ENCODE results near the gene DOK6.
"Not testable (repeated sequence)": the region's sequence is repeated elsewhere in the genome, so short reads cannot be mapped to it uniquely, and the experiment has no call there.

DOK6 gene

DNA sequence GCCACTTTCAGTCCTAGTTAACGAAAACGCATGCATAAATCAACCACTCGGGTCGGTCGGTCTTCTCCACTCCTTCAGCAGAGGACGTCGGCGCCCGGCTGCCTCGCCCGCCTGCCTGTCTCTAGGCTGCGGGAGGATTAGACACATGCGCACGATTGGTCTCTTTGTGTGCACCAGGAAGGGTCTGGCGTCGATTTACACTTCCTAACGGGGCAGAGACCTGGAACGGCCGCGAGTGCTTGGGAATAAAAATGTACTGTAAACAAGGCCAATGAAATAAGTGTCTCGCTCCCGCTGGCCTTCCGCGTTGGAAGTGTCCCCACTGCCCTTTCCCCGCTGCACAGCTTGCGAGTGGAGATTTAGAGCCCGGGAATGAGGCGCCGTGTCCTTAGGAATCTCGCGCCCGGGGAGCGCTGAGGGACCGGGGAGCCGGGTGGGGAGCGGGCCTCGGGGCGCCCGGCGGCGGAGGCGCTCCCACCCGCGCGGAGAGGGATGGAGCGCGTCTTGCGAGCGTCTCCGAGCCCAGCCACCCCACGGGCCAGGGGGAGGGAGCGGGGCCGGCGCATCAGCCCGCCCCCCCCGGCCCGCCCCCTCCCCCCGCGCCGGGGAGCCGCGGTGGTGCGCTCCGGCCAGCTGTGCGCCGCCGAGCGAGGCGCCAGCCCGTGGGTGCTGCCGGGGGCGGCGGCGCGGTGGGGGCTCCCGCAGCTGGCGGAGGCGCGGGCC lies at the start of gene DOK6:
TSS of gene DOK6 (plus strand) at position 636 of the 723 bp plus-strand sequence.
- no peak for DNase-seq (ENCODE audit: low read depth)

DNA sequence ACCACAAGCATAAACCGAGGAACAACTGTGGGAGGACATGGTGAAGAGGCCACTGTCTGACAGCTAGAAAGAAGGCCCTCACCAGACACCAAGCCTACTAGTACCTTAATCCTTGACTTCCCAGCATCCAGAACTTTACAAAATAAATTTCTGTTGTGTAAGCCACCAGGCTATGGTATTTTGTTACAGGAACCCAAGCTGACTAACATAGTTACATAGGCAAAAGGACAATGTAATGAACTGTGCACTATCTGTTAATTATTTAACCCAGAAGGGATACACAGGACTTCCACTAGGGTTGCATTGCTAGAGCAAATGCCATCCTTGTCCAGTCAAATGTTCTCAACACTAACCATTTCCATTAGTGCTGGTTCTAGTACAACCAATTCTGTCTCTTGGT lies 47.7 kb upstream of the DOK6 start:
- no peak for DNase-seq (ENCODE audit: low read depth)

DNA sequence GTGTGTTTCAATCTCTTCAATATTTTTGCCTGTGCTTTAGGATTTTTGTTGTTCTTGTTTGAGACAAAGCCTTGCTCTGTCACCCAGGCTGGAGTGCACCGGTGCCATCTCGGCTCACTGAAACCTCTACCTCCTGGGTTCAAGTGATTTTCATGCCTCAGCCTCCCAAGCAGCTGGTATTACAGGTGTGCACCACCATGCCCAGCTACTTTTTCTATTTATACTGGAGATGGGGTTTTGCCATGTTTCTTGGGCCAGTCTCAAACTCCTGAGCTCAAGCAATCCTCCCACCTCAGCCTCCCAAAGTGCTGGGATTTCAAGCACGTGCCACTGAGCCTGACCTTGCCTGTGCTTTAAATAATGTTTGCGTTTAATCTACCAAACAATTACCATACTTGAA lies 43.1 kb upstream of the DOK6 start:
- DNase-seq (ENCODE audit: low read depth) = no peak

DNA sequence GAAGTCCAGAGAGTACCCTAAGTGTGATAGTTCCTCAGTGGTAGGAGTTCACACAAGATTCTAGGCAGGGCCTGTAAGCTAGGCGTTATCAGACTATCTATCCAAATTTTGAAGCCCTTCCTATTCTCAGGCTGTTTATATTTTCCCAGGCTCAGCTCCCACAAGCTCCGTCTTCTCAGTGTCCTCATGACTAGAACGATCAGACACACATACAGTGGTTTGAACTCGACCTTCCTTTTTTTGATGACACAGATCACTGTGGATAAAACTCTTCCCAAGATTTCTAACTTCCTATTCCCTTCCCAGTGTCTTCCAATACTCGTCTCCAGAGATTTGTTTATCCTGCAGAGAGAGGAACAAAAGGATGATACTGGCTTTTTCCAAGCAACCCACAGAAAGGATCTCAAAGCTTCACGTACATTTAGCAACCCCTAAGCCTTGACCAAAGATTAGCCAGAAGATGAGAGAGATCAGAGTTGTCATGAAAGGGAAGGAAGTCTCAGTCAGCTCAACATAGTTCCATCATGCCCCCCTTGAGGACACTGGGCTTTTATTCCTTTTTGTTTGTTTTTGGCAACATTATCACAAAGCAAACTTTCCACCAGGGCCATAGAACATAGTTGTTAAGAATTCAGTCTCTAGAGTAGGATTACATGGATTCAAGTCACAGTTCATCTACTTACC lies 42.3 kb upstream of the DOK6 start:
- DNase-seq (ENCODE audit: low read depth) = no peak

DNA sequence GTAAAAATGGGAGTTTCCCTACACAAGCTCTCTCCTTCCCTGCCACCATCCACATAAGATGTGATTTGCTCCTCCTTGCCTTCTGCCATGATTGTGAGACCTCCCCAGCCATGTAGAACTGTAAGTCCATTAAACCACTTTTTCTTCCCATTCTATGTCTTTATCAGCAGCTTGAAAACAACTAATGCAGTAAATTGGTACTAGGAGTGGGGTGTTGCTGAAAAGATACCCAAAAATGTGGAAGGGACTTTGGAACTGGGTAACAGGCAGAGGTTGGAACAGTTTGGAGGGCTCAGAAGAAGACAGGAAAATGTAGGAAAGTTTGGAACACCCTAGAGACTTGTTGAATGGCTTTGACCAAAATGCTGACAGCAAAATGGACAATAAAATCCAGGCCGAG lies 40.9 kb upstream of the DOK6 start:
- DNase-seq (ENCODE audit: low read depth) = not testable (repeated sequence)

DNA sequence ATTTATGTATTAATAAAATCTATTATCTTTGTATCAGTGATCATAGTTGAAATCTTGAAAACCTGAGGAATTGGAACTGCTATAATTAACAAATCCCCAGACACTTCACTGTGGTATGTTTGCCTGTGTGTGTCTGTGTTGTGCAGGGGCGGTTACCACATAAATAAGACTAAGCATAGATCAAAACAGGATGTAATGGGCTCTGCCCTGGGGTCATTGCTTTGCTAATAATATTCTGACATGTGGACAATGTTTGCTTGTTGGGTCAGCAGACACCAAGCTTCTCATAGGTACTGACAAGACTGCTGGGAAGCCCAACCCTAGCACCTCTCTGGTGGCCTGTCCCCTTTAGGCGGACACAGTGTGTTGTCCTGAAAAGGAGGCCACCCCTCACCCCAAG lies 35.8 kb upstream of the DOK6 start:
- no peak for DNase-seq (ENCODE audit: low read depth)

DNA sequence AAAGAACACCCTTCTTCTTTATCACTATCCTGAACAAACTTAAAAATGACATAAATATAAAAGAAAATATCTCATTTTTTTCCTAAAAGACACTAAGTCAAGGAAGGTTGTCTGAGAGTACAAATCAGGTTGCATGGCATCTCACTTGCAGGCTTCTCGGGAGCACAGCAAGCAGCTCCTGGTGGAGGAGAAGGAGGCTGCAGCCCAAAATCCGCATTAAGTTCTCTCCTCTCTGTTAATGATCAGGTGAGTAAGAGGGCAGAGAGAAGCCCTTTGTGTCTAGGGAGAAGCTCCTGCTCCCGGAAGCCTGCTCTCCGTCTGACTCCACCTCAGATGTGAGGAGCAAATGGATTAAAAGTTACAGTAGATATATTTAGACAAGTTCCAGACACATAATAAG lies 35.0 kb upstream of the DOK6 start:
- DNase-seq (ENCODE audit: low read depth) = no peak

DNA sequence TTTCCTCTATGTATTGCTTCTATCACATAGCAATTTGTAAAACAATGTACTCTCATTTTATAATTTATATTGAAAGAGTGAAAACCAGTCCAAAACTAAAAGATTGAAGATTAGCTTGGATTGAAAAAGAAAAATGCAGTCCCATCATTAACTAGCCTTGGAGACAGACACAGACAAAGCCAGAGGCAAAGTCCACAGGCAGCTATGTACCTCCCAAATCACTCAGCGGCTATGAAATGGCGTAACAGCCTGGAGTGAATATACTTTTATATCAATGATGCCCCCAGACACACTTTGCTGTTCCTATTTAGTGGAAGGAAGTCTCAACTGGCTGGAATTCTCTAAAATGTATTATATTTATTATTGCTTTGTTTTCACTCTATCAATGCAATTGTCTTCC lies 33.6 kb upstream of the DOK6 start:
- no peak for DNase-seq (ENCODE audit: low read depth)

DNA sequence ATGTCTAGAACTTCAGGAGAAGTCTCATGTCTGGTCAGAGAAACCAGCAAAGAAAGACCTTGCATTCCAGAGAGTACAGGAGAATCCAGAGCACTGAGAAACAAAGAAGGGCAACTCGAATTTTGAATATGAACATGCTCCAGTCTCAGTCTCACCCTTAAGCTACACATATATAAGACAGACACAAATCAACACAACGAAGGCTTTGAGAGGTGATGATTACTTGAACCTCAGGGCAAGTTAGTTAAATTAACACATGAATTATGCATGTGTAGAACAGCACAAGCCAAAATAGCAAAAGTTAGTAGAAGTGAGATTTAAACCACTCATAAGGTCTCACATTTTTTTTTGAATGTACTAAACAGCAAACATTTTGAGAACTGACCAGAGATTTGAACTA lies 29.0 kb upstream of the DOK6 start:
- no peak for DNase-seq (ENCODE audit: low read depth)

DNA sequence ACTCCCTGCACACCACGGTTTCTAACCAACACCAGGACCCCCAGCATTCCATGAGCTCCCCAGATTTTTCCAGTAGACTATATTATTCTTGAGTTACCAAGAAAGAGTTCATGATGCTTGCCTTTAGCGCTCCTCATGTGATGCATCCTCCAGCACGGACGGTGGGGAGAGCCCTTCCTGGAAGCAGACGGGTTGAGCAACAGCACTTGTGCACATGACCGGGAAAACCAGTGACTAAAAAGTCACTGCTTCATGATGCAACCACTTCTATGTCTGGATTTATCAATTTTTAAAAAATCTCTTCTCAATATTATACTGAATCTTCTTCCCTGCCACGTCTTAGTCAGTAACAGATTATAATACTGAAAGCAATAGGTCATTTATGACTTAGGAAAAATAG lies 20.4 kb upstream of the DOK6 start:
- DNase-seq (ENCODE audit: low read depth) = no peak

DNA sequence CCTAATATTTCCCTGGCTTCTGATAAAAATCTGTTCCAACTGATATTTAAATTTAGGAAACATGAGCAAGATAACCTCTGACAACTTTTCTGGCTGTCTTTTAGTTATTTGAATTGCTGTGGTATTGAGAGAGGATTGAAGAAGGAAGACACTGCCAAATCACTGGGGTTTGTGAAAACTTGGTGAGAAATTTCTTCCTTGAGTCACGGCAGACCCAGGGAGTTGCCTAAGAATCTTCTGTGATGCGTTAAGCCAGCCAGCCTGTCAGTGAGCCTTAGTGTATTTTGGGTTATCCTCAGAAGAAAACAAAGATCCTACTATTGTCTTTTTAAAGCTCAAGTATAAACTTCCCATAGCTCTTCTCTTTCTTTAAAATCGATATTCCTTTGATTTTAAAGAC lies 17.5 kb upstream of the DOK6 start:
- DNase-seq (ENCODE audit: low read depth) = no peak

DNA sequence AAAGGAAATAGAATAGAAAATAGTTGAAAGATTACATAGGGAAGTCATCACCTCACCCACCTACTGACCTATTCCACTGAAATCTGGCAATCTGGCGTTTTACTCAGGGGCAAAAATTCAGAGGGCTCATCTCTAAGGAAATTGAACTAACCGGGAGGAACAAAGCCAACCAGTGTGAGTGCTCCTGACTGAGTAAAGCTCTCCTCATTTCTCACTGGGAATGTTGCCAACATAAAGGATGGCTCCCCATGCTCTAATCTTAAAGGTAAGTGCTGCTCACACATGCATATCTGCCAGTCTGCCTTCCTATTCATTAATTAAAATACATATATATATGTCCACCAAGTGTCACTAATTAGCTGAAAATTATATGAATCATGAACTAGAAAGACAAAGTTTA lies 13.5 kb upstream of the DOK6 start:
- no peak for DNase-seq (ENCODE audit: low read depth)

DNA sequence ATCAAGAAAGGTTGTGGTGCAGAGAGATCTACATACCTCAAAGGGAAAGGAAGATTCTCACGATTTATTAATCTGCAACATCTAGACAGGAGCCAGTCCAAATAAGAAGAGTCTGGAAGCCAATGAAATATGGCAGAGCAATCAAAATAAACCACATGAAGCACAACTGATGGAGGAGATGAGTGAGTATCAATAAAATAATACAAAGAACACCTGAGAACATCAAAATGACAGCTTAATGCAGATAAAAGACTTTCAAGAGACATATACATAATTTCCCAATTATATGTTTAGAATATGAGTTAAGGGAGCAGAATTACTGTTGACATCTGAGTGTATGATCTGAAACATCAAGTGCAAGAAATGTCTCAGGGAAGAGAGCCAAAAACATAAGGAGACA lies 12.5 kb upstream of the DOK6 start:
- no peak for DNase-seq (ENCODE audit: low read depth)

DNA sequence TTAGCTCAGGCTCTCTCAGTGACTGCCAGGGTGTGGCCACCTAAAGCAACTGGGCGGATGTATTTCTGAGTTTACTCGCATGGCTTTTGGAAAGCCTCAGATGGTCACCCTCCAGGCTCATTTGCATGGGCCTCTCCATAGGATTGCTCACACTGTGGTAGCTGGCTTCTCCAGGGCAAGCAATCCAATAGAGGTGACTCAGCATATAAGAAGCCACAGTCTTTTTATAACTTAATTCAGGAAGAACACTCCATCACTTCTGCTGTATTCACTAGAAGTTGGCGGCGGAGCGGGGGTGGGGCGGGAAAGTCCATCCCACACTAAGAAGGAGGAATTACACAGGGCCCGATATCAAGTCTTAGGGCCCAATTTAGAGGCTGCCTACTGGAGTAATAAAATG lies 3.6 kb upstream of the DOK6 start:
- no peak for DNase-seq (ENCODE audit: low read depth)

DNA sequence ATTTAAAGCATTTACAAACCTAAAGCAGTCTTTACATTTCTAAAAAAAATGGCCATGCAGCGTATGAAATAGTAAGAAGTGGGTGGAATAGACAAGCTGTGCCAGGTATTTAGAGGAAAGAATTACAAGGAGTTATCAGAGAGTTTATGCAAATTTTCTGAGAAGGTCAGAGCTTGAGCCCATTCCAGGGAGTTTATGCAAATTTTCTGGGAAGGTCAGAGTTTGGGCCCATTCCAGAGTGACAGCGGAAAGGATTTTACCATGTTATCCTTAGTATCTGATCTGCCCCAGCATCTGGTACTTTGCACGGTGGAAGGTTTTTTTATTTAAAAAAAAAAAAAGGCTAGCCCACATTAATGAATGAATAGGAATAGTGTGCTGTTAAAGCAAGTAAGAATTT lies 1.4 kb upstream of the DOK6 start:
- no peak for DNase-seq (ENCODE audit: low read depth)

DNA sequence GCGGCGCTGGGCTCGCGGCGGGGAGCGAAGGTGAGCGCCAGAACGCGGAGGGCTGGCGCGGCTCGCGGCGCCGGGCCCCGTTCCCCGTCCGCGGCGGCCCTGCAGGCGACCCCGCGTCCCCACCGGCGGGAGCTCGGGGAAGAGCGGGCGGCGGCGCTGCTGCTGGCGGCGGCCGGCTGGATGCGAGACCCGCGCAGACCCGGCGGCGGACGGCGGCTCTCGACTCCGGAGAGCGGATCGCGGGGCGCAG lies 213 bp downstream of the DOK6 start:
- DNase-seq (ENCODE audit: low read depth) = no peak

DNA sequence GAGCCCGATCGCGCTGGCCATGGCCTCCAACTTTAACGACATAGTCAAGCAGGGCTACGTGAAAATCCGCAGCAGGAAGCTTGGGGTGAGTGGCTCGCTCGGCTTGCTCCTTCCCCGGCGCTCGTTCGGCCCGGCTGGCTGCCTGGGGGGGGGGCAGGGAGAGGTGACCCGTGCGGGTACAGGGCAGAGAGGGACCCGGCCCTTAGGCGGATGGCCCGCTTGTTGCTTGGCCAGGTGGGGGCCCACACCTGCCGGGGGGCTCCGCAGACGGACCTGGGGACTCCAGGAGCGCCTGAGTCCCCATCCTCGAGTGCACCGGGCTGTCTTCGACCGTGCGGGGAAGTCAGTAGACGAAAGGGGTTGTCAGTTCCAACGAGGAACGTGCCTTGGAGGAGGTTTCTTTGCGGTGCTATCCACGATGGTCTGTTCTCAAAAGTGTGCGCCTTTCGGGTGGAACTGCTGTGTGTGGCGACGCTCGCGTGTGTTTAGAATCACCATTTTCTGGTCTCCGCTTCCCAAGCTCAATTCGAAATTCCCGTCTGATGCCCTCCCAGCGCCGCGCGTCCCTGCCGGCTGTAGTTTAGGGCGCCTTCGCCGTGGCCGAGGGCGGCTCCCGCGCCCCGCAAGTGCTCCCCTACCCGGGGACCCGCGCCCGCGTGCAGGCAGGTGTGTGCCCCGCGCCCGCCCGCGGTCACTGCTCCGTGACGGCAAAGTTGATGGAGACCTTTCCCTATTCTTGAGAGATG lies 711 bp downstream of the DOK6 start:
- no peak for DNase-seq (ENCODE audit: low read depth)

DNA sequence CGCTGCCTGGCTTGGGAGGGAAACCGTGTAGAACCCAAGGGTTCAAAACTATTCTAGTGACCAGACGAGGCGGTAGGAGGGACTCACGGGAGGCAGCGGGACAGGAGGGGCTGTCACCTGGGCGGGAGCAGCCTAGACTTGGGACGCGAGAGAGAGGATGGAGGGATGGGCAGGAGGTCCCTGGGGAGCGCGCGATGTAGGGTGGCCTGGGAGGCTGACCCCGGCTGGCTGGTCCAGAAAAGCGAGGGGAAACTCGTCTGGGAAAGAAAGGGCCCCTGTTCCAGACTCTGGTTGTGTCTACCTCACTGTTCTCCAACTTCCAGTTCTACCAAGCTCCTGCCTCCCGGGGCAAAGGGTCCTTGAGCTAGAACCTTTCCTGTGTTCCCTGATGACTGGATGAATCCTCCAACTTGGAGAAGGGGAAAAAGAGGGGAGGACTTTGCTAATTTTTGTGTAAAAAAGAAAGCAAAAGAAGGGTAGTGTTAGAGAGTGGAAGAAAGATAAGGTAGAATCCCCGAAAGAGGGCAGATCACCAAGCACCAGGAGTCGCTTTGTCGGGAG lies 1.4 kb downstream of the DOK6 start:
- no peak for DNase-seq (ENCODE audit: low read depth)

DNA sequence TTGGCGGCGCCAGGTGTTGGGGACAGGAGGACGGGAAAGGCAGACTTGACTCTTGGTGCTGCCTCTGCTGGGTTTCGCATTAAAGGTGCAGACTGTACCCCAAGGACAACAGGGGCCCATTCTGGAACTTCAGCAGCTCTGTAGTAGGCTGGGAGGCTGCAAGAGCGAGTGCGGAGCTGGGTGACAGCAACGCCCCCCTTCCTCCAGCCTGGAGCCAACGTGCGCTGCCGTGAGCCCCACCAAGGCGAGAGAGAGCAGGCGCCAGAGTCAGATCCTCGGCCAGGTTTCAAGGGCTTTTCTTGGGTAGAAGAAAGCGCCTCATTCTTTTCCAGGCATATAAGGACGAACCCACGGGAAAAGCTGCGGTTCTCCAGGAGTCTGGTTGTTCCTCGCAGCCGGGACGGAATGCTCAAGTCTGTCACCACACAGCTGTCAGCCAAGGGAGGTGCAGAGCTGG lies 1.9 kb downstream of the DOK6 start:
- DNase-seq (ENCODE audit: low read depth) = no peak

DNA sequence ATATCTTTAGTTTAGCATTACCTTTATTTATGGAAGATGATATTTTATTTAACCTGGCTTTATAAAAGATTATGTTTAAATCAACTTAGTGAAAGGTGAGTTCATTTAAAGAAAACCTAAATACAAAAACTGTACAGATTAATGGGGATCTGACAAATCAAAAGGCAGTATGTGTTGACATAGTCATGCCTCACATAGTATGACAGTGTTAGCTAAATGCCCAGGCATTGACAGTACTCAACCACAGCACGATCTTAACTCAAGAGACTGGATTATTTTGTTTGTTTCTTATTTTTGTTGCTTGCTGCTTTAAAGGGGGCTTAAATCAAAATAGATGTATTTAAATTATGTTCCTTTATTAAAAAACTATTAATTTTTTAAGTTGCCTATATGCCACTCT lies 7.8 kb downstream of the DOK6 start:
- no peak for DNase-seq (ENCODE audit: low read depth)

DNA sequence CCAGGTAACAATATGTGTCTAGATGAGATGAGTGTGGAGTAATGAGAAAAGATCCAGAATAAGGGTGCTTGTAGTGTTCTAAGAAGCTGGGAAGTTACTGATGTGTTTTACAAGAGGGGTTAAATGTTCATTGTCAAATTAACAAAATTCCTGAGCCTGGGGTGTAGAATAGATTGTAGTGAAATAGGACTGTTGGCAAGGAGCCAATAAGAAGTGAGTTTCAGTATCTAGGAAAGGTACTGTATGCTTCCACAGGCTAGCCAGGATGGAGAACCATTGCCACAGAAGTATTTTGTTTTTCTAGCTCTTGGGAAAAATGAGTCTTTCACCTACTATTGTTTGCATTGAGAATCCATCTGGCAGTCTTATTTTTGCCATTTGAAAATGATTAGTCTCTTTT lies 10.5 kb downstream of the DOK6 start:
- no peak for DNase-seq (ENCODE audit: low read depth)

DNA sequence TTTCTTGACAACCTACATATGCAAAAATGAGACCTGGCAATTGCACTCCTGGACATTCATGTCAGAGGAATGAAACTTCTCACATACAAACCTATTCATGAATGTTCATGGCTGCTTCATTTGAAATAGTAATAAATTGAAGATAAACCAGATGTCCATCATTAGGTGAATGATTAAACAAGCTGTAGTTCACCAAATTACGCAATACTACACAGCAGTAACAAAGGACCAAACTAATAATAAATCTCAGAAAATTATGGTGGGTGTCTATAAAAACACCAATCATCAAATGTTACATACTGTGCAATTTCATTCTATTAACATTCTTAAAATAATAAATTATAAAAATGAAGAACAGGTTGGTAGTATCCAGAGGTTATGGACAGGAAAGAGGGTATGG lies 13.5 kb downstream of the DOK6 start:
- no peak for DNase-seq (ENCODE audit: low read depth)

DNA sequence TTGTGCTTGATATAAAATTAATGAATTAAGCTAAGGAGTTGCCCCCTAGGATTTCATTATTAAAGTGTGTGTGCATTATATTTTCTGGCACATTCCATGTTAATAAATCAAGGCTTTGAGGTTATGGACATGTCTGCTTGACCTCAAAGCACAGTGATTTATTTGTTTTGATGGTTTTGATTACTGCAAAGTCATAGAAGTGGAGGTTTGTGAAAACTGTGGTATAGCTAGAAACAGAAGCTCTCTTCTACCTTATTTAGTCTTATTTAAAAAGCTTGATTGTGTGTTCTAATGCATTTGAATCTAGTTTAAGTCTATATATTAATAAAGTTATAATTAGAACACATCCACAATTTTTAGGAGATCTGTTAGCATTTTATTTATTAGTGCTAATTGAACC lies 32.2 kb downstream of the DOK6 start:
- DNase-seq (ENCODE audit: low read depth) = no peak

Measured in activated gamma-delta T cell treated with anti-CD3 and anti-CD28 coated beads, Interleukin-2, amount 50 U/mL, for 16 hours (primary cell).